PC-9 (cell line): ENCODE data around the gene CXorf38.

ENCODE experiments used
- CTCF ChIP-seq: fragments of 200-600 bp; sonication (generic); conservative IDR thresholded peaks from 2 replicates; pipeline ENCODE4 v1.6.1; 2017; ENCODE audit warnings: mixed run types, antibody characterized with exemption, mild to moderate bottlenecking, moderate library complexity
- EZH2 ChIP-seq: fragments of 200-600 bp; sonication (generic); IDR thresholded peaks from 2 replicates; pipeline ENCODE4 v1.8.0; 2017; ENCODE audit warnings: antibody characterized with exemption, low read depth

GRCh38 chrX:40579141-40579540 is 68.2 kb downstream of the CXorf38 start:
- TF ChIP-seq CTCF (no peak), EZH2 (no peak)
